ENCODE data around the gene LOXL1.

DNA sequence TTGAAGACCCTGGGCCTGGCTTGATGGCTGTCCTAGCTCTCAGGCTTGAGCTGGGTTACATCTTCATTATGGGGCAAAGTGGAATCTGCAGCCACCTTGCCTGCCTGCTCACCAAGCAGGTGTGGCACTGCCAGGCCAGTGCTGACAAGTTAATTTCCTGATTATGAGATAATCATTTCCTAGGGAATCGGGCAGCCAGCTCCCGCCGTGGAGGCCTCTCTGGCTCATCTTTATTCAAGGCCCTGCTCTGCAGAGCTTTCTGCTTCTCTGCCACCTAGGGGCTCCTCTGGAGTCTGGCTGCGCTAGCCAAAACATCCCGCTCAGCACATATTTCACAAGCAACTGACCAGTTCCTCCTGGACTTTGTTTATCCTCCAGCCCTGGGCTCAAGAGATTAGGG lies 9.9 kb downstream of the LOXL1 start:
- TF ChIP-seq, protein P1, sequence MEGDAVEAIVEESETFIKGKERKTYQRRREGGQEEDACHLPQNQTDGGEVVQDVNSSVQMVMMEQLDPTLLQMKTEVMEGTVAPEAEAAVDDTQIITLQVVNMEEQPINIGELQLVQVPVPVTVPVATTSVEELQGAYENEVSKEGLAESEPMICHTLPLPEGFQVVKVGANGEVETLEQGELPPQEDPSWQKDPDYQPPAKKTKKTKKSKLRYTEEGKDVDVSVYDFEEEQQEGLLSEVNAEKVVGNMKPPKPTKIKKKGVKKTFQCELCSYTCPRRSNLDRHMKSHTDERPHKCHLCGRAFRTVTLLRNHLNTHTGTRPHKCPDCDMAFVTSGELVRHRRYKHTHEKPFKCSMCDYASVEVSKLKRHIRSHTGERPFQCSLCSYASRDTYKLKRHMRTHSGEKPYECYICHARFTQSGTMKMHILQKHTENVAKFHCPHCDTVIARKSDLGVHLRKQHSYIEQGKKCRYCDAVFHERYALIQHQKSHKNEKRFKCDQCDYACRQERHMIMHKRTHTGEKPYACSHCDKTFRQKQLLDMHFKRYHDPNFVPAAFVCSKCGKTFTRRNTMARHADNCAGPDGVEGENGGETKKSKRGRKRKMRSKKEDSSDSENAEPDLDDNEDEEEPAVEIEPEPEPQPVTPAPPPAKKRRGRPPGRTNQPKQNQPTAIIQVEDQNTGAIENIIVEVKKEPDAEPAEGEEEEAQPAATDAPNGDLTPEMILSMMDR (IDR thresholded peaks at IDR 0.05) = no peak
- TF ChIP-seq POLR2A (IDR thresholded peaks at IDR 0.05) = no peak

Measured in heart left ventricle (tissue), 13 donors.